AG04450 (cell line): ENCODE measurements around the gene MSI2. TPM values are rescaled to one million over a fixed set of nuclear protein-coding genes. Genes with fewer than 3 reads are reported as not detected.

Source experiments
- CTCF ChIA-PET: fragments of 300-600, 350-600 bp; formaldehyde crosslinking; extraction: SDS; loops from one replicate; lab custom pipeline; 2022; ENCODE audit warnings: antibody characterized with exemption, inconsistent platforms; lab: Charles Lee
- POLR2A ChIA-PET: fragments of 350-600 bp; formaldehyde crosslinking; extraction: SDS; loops from one replicate; lab custom pipeline; 2021; ENCODE audit warnings: antibody characterized with exemption, inconsistent platforms; lab: Yijun Ruan, JAX
- DNase-seq: peaks from one replicate; pipeline ENCODE4 v3.0.0-alpha.2; 2011; ENCODE audit warnings: low read depth, low spot score
- H3K27ac ChIP-seq: one replicate; pipeline ENCODE4 v1.5.1; 2012; ENCODE audit warnings: low read depth, low read length, control low read depth
- H3K27me3 ChIP-seq: one replicate; pipeline ENCODE4 v1.6.0; 2012; ENCODE audit warnings: low read length; ENCODE audit not compliant: control insufficient read depth, insufficient read depth
- H3K4me3 ChIP-seq: 2 replicates; pipeline ENCODE4 v1.5.1; 2011; ENCODE audit warnings: mild to moderate bottlenecking, low read depth, low read length, control low read depth
- H3K9me3 ChIP-seq: 2 replicates; pipeline ENCODE4 v1.5.1; 2012; ENCODE audit warnings: low read length; ENCODE audit not compliant: control insufficient read depth, insufficient read depth
- CTCF ChIP-seq: IDR thresholded peaks from 2 replicates; pipeline ENCODE4 v1.5.1; 2011; ENCODE audit warnings: low read depth, low read length, control low read depth, inconsistent platforms
- polyA plus RNA-seq: library from polyadenylated mRNA; depleted of rRNA; stranded (reverse); fragments of >200 nt; gene quantifications from 2 replicates; pipeline ENCODE4 v1.2.3, GENCODE V29; 2011

The MSI2 gene
- polyA plus RNA-seq, 1 experiment = 26.2 TPM

- H3K9me3 ChIP-seq = peaks cover 3% of the 10 kb centered on the region; the same call in 1 of the 2 replicates
- H3K4me3 ChIP-seq = no peak overlapping the region
- no peak overlapping the region for H3K27ac ChIP-seq
- no peak for DNase-seq
- TF ChIP-seq CTCF = no peak
- CTCF ChIA-PET = interaction anchor here (1.6 to 4.5 kb wide), 2 partner anchors 17 to 57 kb away, joined by 9 to 23 read pairs; no protein-coding TSS in a partner anchor
- H3K27me3 ChIP-seq = no peaks in the 10 kb centered on the region
- POLR2A ChIA-PET = no interaction called here
These were observed 358.4 kb downstream of the MSI2 start for GRCh38 chr17:57614742-57615141.

DNA sequence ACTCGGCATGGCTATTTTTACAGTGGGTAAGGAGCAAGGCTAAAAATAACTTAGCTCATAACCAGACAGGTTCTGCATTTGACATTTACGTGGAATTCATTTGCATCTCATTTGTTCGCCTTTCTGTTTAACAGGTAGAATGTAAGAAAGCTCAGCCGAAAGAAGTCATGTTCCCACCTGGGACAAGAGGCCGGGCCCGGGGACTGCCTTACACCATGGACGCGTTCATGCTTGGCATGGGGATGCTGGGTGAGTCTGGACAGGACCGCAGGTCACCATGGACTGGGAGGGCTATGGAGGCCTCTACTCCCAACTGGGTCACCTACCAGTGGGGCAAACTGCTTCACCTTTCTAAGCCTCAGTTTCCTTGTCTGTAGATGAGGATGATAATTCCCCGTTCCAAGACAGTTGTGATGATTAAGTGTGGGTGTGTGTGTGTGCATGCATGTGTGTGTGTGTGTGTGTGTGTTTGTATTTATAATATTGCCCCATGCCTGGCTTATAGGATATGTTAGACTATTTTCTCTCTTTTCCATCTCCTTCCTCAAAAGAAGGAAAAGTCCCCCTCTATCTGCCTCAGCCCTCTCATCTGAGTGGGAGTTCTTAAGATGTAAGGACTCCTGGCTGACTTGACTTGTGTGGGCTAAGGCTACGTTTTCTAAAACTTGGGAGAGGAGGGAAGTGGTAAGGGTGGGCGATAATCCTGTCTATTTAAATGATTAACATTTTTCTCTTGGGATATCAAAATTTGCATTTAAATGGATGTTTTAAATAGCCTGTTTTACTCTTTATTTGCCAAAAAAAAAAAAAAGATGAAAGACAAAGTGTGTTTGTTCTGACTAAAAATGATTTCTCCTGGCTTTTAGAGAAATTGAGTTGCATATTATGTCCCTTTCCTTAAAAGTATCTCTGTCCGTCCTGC, 359.8 kb downstream of the MSI2 start:
- TF ChIP-seq CTCF = no peak
- Histone ChIP-seq H3K4me3 (no peak overlapping the region), H3K27me3 (no peaks in the 10 kb centered on the region), H3K9me3 (peaks cover 3% of the 10 kb centered on the region; the same call in 1 of the 2 replicates), H3K27ac (no peak overlapping the region)
- ChIA-PET POLR2A (no interaction called here), CTCF (interaction anchor here (0.8 to 4.5 kb wide), 3 partner anchors 18 to 373 kb away, joined by 6 to 23 read pairs (median 9); no protein-coding TSS in a partner anchor)
- no peak for DNase-seq

- no peak for DNase-seq
- CTCF ChIA-PET = interaction anchor here (1.0 to 4.5 kb wide), 3 partner anchors 20 to 374 kb away, joined by 3 to 23 read pairs (median 5); no protein-coding TSS in a partner anchor
- POLR2A ChIA-PET = no interaction called here
These were observed 360.9 kb downstream of the MSI2 start for GRCh38 chr17:57617218-57617617.

GRCh38 chr17:57619061-57619937, 363.0 kb downstream of the MSI2 start:
- Histone ChIP-seq H3K4me3 (no peak overlapping the region), H3K27me3 (no peaks in the 10 kb centered on the region), H3K27ac (peak overlapping the region; percentile 57), H3K9me3 (peaks cover 3% of the 10 kb centered on the region; the same call in 1 of the 2 replicates)
- CTCF ChIA-PET = interaction anchor here (1.0 to 3.2 kb wide), 3 partner anchors 21 to 376 kb away, joined by 3 to 18 read pairs (median 5); no protein-coding TSS in a partner anchor
- no peak for TF ChIP-seq CTCF
- no peak for DNase-seq
- POLR2A ChIA-PET = interaction anchor here (1.0 kb wide), 1 partner anchor 23 kb away, joined by 3 read pairs; no protein-coding TSS in a partner anchor

More at GRCh38 chr17:57617218-57617617, 360.9 kb downstream of the MSI2 start:
- no peak overlapping the region for H3K27ac ChIP-seq
- peaks cover 3% of the 10 kb centered on the region; the same call in 1 of the 2 replicates for H3K9me3 ChIP-seq
- TF ChIP-seq CTCF = no peak
- no peaks in the 10 kb centered on the region for H3K27me3 ChIP-seq
- no peak overlapping the region for H3K4me3 ChIP-seq
